Smooth muscle cell of the brain vasculature (primary cell): ENCODE data around the gene F2.
"Not testable (repeated sequence)": the region's sequence is repeated elsewhere in the genome, so short reads cannot be mapped to it uniquely, and the experiment has no call there.

Experiments used
- DNase-seq: peaks from one replicate; pipeline ENCODE4 v3.0.0-alpha.2; 2012; ENCODE audit warnings: low read depth, low spot score

Gene F2

DNA sequence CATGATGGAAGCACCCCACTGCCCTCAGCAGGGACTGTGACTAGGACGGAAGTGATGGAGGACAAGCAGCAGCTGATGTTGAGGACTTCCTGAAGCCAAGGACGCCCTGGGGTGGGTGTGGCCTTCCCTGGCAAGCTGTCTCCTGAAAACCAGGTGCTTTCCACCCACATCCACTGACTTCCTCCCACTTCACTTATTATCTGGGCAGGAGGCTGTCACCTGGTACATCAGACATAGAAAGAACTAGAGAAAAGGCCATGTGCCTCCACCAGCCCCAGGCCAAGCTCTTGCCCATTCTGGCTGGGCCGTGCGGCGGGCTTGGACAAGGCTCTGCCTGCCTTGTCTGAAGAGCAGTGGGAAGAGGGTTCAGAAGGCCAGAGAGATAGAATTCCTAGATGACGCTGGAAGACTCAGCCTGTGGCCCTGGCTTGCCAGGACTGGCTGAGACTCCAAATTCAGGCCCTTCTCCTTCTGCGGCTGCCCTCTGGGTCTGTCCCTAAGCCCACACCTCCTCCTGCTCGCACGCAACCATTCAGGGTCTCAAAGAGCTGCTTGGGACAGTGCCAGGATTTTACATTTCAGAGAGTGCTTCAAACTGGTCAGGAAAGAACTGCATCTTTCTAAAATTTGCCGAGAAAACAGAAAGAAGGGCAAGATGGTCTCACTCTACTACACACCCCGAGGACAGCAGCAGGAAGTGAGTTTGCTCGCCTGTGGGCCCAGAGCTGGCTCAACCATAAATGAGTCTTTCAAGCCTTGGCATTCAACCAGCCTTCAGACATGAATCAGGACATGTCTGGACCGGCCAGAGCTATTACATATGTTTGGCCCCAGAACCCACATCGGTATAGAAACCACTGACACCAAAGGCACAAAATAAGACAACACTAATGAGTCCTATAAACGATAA is 31.9 kb upstream of the F2 start:
- DNase-seq, result no peak

DNA sequence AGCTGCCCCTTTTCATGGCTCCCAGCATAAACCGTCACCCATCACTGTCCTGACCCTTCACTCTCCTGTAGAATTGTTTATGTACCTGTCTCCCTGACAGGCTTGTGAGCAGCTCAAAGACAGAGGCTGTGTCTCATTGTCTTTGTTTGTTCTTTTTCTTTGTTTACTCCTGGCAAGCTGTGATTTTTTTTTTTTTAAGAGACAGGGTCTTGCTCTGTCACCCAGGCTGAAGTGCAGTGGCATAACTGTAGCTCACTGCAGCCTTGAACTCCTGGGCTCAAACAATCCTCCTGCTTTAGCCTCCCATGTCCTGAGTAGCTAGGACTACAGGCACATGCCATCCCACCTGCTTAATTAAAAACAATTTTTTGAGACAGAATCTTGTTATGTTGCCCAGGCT is 28.3 kb upstream of the F2 start:
- no peak for DNase-seq

DNA sequence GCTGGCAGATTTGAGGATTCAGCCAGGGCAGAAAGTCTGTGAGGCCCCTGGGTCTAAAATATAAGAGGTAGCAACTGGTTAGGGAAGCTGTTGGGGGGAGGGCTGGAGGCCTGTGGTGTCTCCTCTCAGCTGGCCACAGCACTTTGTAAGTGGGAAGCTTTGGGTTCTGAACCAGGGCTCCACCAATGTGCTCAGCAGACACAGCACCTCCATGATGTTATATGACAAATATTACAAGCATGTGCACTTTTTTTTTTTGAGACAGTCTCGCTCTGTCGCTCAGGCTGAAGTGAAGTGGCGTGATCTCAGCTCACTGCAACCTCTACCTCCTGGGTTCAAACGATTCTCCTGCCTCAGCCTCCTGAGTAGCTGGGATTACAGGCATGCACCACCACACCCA is 26.6 kb upstream of the F2 start:
- DNase-seq, result no peak

DNA sequence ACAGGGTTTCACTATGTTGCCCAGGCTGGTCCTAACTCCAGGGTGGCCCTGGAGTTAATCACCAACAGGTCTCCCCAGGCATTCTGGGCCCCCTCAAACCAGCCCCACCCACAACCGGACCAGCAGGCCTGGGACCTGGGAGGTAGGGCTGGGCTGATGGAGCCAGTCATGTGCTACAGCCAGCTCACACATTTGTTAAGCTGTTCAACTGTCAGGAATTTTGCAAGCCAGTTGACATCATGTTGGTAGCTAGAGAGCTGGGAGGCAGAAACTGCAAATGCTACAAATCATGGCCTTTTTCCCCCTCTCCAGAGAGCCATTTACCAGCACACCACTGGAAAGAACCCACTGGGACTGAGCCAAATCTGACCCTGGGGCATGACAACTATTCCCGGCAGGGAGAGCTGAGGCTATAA is 25.4 kb upstream of the F2 start:
- DNase-seq, result no peak

DNA sequence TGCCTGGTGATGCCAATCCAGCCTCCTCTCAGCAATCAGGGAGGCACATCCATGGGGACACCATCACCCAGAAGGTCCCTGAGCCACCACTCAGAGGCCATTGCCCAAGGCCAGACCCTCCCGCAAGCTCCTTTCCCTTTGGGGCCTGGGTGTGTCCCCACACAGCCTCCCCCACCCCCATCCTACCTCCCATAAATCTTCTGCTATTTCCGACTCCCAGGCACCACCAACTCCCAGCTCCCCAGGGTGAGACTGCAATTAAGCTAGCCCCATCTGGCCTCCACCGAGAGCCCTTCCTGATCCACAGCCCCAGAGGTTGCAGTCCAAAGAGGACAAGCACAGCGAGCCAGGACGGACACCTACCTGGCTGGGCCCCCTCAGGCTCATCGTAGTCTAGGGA is 24.9 kb upstream of the F2 start:
- DNase-seq, result no peak

DNA sequence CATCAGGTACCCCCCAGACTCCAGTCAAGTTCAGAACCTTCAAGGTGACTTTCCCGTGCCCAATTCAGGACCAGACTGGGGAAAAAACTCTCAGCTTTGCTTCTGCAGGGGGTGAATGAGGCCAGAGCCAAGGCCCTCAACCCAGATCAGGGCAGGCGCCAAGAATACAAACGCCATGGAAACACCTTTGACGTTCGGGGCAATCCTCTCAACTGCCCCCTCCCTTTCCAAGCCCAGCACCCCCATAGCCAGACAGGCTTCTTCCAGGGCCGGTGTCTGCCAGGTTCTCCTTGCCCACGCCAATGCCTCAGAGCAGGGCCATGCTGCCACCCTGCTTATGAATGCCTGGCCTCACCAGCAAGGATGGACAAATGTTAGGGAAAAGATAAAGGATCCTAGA is 24.4 kb upstream of the F2 start:
- DNase-seq, result no peak

DNA sequence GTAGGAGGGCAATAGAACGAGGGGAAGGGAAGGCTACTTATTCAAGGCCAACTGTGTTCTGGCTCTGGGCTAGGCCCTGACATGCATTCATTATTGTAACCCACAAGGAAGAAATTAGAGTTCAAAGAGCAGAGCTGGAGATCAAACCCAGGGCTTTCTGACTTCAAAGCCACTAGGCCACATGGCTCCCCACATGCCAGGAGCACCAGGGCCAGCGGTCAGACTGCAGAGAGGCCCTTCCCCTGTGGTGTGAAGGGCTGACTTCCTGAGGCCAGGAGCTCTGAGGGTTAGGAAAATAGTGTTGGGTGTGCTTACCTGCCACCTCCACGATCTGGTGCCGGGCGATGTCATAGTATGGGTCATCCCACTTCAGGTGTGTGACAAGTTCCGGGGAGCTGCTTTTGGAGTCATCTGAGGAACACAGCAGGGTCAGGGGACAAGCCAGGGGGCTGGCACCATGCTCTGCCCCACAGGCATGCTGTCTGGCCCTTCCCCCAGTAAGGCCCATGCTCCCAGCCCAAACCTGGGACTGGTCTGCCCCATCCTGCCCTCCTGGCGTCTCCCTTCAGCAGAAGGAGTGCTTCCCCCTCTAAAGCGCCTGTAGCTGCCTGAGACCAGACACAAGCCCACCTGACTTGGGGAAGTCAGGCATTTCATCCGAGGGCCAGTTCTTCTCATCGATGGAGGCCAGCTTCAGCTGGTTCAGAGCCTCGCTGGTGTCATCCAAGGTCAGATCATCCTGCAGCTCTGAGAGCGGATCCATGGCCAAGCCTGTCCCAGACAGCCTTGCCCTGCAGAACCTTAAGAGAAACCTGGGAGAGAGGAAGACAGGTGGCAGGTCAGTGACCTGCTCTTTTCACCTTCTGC is 23.4 kb upstream of the F2 start:
- no peak for DNase-seq

DNA sequence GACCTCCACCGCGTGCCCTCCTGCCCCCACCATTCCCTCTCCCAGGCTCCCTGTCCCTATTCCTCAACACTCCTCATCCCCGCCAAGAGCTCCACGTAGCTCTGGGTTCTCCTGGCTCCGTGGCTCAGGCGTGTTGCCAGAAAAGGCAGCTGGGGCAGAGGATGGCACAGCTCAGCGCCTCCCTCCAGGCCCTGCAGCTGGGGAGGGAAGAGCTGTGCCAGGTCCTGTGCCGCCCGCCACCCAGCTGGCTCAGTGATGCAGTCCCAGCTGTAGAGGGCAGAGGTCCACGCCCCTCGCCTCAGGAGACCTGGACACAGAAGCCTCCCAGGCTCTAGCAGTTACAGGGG is 22.8 kb upstream of the F2 start:
- DNase-seq, result no peak

DNA sequence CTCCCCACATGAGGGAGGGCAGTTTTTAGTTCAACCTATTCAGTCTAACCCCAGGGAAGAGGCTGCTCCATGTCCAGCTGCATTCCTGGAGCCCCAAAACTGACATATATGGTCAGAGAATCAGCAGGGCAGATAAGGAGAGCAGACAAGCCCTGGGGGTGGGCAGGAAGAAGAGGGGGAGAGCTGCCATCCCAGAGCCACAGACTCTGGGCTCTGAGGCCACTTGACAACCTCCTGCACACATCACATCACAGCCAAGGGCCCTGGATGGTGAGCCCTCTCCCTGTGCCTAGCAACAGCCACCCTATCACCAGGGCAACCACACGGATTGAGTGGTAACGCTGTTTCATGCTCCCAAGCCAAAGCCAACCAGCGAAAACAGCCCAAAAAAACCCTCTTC is 21.7 kb upstream of the F2 start:
- DNase-seq, result no peak

DNA sequence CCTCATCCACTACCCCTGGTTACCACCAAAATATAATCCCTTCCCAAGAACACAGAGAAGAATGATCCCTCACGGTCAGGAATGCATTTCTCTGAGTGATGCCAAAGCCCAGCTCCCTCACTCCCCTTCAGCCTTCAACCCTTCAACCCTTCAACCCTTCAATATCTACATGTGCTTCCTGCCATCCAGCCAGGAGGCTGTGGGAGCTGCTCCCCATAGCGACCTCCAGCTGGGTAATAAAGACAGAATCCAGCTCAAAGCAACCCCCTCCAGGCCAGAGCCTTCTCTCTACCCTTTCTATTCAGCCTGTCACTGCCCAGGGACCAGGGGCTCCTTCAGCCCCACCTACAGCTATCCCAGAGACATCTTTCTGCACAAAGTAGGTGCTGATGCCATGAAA is 21.3 kb upstream of the F2 start:
- DNase-seq, result no peak

DNA sequence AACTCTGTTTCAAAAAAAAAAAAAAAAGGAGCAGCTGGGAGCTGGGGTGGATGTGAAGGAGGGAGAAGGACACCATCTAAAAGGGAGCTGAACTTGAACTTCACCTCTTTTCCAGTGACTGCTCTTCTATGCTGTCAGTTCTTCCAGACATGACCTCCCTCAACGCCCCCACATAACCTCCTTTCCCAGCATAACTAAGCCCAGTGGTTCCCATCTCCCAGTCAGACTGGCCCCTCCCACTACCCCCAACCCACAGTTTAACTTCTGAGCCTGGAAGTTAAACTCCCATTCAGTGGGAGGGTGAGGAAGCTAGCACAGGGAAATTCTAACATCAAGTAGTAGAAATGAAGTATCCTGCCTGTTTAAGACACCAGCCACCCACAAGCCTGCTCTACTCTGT is 20.4 kb upstream of the F2 start:
- no peak for DNase-seq

DNA sequence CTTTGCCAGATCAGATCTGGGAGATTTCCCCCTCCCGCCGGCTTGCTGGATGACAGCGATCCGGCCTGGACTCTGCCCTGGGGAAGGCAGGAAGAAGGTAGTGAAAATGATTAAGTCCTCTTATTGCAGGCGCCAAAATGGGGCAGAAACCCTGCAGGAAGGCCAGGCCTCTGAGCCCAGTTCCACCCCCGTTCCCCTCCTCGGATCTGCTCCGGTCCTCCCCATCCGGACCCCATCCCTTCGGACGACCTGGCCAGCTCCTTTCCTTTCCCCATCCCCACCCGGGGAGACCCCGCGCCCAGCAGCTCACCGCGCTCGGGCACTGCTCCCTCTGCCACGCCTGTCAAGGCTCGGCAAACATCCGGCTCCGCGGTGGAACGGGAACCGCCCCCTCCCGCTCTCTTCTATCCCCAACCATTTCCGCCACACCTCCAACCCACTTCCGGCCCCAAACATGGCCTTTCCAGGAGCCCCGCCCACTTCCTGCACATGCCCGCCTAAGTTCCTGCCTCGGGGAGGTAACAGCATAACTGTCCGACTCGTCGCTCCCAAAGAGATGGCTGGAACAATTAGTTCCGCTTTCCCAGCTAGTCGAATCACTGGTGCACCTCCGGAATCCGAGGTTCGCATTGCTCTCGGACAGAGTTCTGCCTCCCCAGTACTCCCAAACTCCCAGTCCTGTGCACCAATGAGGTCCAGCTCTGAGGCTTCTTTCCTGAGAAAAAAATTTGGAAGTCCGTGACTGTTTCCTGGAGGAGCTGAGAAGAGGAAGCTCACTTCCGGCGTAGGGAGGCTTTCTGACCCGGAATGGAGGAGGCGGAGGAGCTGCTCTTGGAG is 18.6 kb upstream of the F2 start, which contains the start of the genes ARHGAP1 and ZNF408:
TSS of gene ARHGAP1 (minus strand) at position 379 of the 837 bp plus-strand sequence. CDS start 4,512 bp downstream, outside the sequence.
TSS of gene ZNF408 (plus strand) at position 791 of the 837 bp plus-strand sequence. CDS start at position 808, 17 bp downstream.
- DNase-seq, result peak; percentile 97

DNA sequence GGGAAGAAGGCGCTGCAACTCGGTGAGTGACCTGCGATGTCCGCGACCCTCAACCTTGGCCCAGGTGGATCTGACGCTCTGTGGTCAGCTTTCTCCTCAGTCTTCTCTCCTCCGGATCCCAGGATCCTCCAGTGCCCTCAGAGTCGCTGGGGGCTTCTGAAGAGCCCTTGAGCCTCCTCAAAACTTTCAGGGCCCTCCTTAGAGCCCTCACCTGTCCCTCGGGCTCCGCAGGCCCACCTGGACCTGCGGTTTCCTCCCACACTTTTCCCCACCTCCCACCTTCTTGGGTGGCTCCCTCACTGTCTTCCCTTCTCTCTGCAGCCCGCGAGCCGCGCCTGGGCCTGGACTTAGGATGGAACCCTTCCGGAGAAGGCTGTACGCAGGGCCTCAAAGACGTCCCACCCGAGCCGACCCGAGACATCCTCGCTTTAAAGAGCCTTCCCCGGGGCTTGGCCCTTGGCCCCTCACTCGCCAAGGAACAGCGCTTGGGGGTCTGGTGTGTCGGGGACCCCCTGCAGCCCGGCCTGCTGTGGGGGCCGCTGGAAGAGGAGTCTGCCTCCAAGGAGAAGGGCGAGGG is 17.8 kb upstream of the F2 start:
- no peak for DNase-seq

DNA sequence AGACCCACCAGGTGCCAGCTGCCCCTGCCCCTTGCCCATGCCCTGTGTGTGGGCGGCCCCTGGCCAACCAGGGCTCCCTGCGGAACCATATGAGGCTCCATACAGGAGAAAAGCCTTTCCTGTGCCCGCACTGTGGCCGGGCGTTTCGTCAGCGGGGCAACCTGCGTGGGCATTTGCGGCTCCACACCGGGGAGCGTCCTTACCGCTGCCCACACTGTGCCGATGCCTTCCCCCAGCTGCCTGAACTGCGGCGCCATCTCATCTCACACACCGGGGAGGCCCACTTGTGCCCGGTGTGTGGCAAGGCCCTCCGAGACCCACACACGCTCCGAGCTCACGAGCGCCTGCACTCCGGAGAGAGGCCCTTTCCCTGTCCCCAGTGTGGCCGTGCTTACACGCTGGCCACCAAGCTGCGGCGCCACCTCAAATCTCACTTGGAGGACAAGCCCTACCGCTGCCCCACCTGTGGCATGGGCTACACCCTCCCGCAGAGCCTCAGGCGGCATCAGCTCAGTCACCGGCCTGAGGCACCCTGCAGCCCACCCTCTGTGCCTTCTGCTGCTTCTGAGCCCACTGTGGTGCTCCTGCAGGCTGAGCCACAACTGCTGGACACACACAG is 13.8 kb upstream of the F2 start:
- no peak for DNase-seq

DNA sequence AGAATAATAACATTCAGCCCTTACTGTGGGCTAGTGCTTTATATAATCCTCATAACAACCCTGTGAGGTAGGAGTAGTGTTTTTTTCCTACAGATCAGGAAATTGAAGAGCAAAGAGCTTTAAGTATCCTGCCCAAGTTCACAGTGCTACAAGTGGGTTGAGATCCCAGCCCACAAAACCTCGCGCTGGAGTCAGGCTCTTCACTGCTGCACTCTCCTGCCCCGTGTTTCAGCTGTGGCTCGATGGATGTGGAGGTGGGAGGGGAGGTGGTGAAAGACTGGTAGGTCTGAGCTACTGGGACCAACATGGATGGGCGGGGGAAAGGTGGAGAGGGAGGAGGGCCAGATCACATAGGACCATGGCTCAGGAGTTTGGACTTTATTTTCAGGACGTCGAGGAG is 12.1 kb upstream of the F2 start:
- no peak for DNase-seq

DNA sequence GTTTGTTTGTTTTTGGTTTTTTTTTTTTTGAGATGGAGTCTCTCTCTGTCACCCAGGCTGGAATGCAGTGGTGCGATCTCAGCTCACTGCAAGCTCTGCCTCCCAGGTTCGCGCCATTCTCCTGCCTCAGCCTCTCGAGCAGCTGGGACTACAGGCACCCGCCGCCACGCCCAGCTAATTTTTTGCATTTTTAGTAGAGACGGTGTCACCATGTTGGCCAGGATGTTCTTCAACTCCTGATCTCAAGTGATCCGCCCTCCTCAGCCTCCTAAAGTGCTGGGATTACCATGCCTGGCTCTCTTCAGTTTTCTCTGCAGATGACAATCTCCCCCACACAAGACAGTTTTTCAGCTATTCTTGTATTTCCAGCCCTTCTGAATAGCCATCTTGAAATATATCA is 9.7 kb upstream of the F2 start:
- not testable (repeated sequence) for DNase-seq

DNA sequence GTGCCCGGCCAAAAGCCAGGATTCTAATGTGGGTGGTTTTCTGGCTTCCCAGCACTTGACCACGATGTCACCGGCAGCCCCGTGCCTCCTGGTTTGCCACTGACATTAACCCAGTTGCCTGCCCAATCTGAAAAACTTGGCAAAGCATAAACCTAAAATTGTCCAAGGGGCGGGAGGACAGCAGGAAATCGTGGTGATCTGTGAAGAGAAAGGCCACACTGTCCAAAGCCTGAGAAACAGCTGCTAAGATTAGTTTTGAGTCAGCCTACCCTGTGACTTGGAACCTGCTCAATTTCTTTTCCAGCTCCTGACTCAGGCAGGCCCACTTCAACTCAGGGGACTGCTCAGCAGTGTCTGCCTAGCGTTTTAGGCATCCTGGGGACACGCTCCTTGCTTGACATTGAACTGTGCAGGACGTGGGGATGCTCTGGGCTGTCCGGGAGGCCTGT is 8.2 kb upstream of the F2 start:
- no peak for DNase-seq

DNA sequence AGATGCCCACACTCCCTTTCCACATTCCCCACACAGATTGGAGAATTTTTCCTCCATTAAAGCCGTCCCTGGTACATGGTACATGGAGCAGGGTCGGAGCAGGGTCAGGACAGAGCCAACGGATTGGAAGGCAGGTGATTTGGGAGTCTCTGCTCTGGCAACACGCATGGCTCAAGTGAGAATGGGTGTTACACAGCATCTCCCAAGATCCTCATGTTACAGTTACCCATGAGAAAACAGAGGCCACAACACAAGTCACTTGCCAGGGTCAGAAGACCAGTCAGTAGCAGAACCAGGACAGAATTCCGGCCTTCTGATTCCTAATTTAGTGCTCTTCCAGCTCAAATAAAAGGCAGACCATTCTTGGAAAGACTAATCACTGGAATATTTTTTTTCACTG is 7.7 kb upstream of the F2 start:
- no peak for DNase-seq

DNA sequence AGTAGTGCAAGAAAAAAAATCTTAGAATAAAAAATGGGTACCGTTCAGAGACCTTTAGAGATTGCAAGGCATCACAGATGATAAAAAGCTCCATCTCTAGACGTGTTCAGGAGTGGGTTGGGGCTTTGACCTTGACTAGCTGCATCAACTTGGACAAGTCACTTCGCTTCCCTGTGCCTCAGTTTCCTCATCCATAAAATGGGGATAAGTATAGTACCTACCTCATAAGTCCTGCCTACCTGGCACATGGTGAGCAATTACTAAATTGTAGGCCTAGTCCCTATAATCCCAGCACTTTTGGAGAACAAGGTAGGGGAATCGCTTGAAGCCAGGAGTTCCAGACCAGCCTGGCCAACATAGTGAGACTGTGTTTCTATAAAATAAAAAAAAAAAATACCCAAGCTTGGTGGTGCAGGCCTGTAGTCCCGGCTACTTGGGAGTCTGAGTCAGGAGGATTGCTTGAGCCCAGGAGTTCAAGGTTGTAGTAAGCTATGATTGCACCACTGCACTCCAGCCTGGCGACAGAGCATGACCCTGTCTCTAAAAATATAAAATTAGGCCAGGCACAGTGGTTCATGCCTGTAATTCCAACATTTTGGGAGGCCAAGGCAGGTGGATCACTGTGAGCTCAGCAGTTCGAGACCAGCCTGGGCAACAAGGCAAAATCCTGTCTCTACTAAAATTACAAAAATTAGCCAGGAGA is 6.0 kb upstream of the F2 start:
- DNase-seq, result no peak

DNA sequence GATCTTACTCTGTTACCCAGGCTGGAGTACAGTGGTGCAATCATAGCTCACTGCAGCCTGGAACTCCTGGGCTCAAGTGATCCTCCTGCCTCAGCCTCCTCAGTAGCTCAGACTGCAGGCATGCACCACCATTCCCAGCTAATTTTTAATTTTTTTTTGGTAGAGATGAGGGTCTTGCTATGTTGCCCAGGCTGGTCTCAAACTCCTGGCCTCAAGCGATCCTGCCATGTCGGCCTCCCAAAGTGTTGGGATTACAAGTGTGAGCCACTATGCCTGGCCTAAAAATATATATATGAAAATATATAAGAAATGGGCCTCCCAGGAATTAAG is 1.2 kb upstream of the F2 start:
- DNase-seq, result not testable (repeated sequence)
